Measurements from ENCODE around the gene CFAP74. TPM values are rescaled to one million over a fixed set of nuclear protein-coding genes. Genes with fewer than 3 reads are reported as not detected.

CFAP74 gene
- total and polyA plus RNA-seq, 9 of the 15 experiments (the other 6 are each of a cell fraction or from before 2014, with no cell fraction given): 0.03 to 0.15 (median 0.05) TPM; not detected in 6

- TF ChIP-seq ZNF398 (CRISPR knock-in tag; IDR thresholded peaks at IDR 0.05): no peak
- TF ChIP-seq CTCFL (IDR thresholded peaks at IDR 0.05; ENCODE audit: borderline replicate concordance, insufficient read depth, low read depth, low read length, poor library complexity, severe bottlenecking): peak; percentile 47
- no peak for TF ChIP-seq PTTG1 (tag; IDR thresholded peaks at IDR 0.05; ENCODE audit: low read depth)
- peak; percentile 42 for TF ChIP-seq HMGN3 (IDR thresholded peaks at IDR 0.05; ENCODE audit: borderline replicate concordance, extremely low read depth, insufficient read length, low read depth, low read length)
- no peak for TF ChIP-seq TRIM28 (IDR thresholded peaks at IDR 0.05)
- TF ChIP-seq ZNF507 (tag; conservative IDR thresholded peaks at IDR 0.05): no peak
- no peak for TF ChIP-seq ZBTB26 (CRISPR knock-in tag; IDR thresholded peaks at IDR 0.05)
- no peak for TF ChIP-seq MCM2 (IDR thresholded peaks at IDR 0.05; ENCODE audit: low read depth)
- no peak for TF ChIP-seq ZNF140 (CRISPR knock-in tag; IDR thresholded peaks at IDR 0.05)
- no peak for TF ChIP-seq ZNF121 (CRISPR knock-in tag; conservative IDR thresholded peaks at IDR 0.05)
- TF ChIP-seq SMAD1 (IDR thresholded peaks at IDR 0.05; ENCODE audit: low read depth, low read length, partially characterized antibody): no peak
- TF ChIP-seq ASH1L (IDR thresholded peaks at IDR 0.05; ENCODE audit: borderline replicate concordance, low read depth, partially characterized antibody): no peak
- TF ChIP-seq MEF2D (tag; conservative IDR thresholded peaks at IDR 0.05; ENCODE audit: low read depth): no peak; the same call in 1 of the 2 replicates
- TF ChIP-seq SRSF9 (IDR thresholded peaks at IDR 0.05; ENCODE audit: borderline replicate concordance, low read depth, low read length): no peak
- no peak for TF ChIP-seq CHD4 (IDR thresholded peaks at IDR 0.05; ENCODE audit: insufficient read depth, insufficient replicate concordance, low read depth, low read length, poor library complexity, severe bottlenecking)
- TF ChIP-seq THAP7 (CRISPR knock-in tag; IDR thresholded peaks at IDR 0.05): no peak
- no peak for TF ChIP-seq PCBP2 (IDR thresholded peaks at IDR 0.05; ENCODE audit: low read depth, low read length, poor library complexity, severe bottlenecking)
- TF ChIP-seq HDAC8 (tag; IDR thresholded peaks at IDR 0.05): no peak
- TF ChIP-seq ELF4 (CRISPR knock-in tag; IDR thresholded peaks at IDR 0.05): 0 out of 2 replicates have a peak, but pooled peaks have one; percentile 38
These were observed 97.1 kb downstream of the CFAP74 start (continued) for GRCh38 chr1:1906185-1907097.
